Stimulated activated CD4-positive, alpha-beta T cell treated with anti-CD3 and anti-CD28 coated beads, Interleukin-1b, Interleukin-23, amount 100 ng/mL, for 4 hours (primary cell): ENCODE measurements around the gene GRIN1.

Source experiments
- DNase-seq, 2 donors: peaks; one replicate each; pipeline ENCODE4 v3.0.0-alpha.2; 2020; ENCODE audit warnings: low read depth in 2 of 2

Gene GRIN1

GRCh38 chr9:137216188-137216965, 77.4 kb downstream of the GRIN1 start:
- DNase-seq, result no peak

GRCh38 chr9:137217276-137218211, 78.6 kb downstream of the GRIN1 start:
- no peak for DNase-seq

- DNase-seq, result no peak
These were observed 79.3 kb downstream of the GRIN1 start for GRCh38 chr9:137218212-137218753.
